H9 (cell line): ENCODE data around the gene KCNIP1. TPM values are rescaled to one million over a fixed set of nuclear protein-coding genes. Genes with fewer than 3 reads are reported as not detected.

Source experiments
- DNase-seq: peaks from one replicate; pipeline ENCODE4 v3.0.0-alpha.2; 2017
- H2AFZ ChIP-seq: one replicate; pipeline ENCODE4 v1.6.1; 2013; ENCODE audit warnings: mild to moderate bottlenecking, low read length, control low read depth, moderate library complexity
- H2AK5ac ChIP-seq: 2 replicates; pipeline ENCODE4 v1.6.1; 2013; ENCODE audit warnings: low read length, control low read depth, mixed read lengths; ENCODE audit not compliant: insufficient read length
- H2BK120ac ChIP-seq: one replicate; pipeline ENCODE4 v1.6.1; 2013; ENCODE audit warnings: low read depth, mild to moderate bottlenecking, low read length, control low read depth, inconsistent platforms; ENCODE audit not compliant: poor library complexity, severe bottlenecking
- H2BK12ac ChIP-seq: 2 replicates; pipeline ENCODE4 v1.6.1; 2013; ENCODE audit warnings: low read length, control low read depth, mixed read lengths, low read depth; ENCODE audit not compliant: insufficient read length
- H2BK15ac ChIP-seq: 2 replicates; pipeline ENCODE4 v1.6.1; 2013; ENCODE audit warnings: low read depth, low read length, control low read depth
- H2BK20ac ChIP-seq: one replicate; pipeline ENCODE4 v1.6.1; 2013; ENCODE audit warnings: low read depth, mild to moderate bottlenecking, low read length, control low read depth, inconsistent platforms; ENCODE audit not compliant: poor library complexity, severe bottlenecking
- H2BK5ac ChIP-seq: 2 replicates; pipeline ENCODE4 v1.6.1; 2013; ENCODE audit warnings: low read length, control low read depth, mixed read lengths; ENCODE audit not compliant: insufficient read length
- H3K14ac ChIP-seq: 2 replicates; pipeline ENCODE4 v1.6.1; 2013; ENCODE audit warnings: low read length, control low read depth; ENCODE audit not compliant: insufficient read depth
- H3K18ac ChIP-seq: 2 replicates; pipeline ENCODE4 v1.6.1; 2013; ENCODE audit warnings: low read depth, mild to moderate bottlenecking, mixed read lengths, low read length, control low read depth; ENCODE audit not compliant: insufficient read length
- H3K23ac ChIP-seq: 2 replicates; pipeline ENCODE4 v1.6.1; 2013; ENCODE audit warnings: low read length, control low read depth, mixed read lengths, low read depth; ENCODE audit not compliant: insufficient read length
- H3K23me2 ChIP-seq: 2 replicates; pipeline ENCODE4 v1.6.1; 2013; ENCODE audit warnings: low read depth, mild to moderate bottlenecking, mixed read lengths, low read length, control low read depth; ENCODE audit not compliant: insufficient read length, poor library complexity, severe bottlenecking
- H3K27ac ChIP-seq: 2 replicates; pipeline ENCODE4 v1.5.1; 2013; ENCODE audit warnings: low read length, control low read depth, mixed read lengths, low read depth; ENCODE audit not compliant: insufficient read length
- H3K27me3 ChIP-seq: 2 replicates; pipeline ENCODE4 v1.6.1; 2013; ENCODE audit warnings: low read length, control low read depth, inconsistent platforms; ENCODE audit not compliant: insufficient read depth
- H3K4ac ChIP-seq: 2 replicates; pipeline ENCODE4 v1.6.1; 2013; ENCODE audit warnings: low read depth, mild to moderate bottlenecking, control low read depth, inconsistent platforms, low read length, moderate library complexity
- H3K4me1 ChIP-seq: 2 replicates; pipeline ENCODE4 v1.6.1; 2013; ENCODE audit warnings: low read length, control low read depth, inconsistent platforms; ENCODE audit not compliant: insufficient read depth
- H3K4me2 ChIP-seq: 2 replicates; pipeline ENCODE4 v1.6.1; 2013; ENCODE audit warnings: low read length, control low read depth, mixed read lengths; ENCODE audit not compliant: insufficient read length, insufficient read depth
- H3K56ac ChIP-seq: 2 replicates; pipeline ENCODE4 v1.6.1; 2013; ENCODE audit warnings: low read depth, mild to moderate bottlenecking, mixed read lengths, low read length, control low read depth; ENCODE audit not compliant: insufficient read length
- H3K79me1 ChIP-seq: 2 replicates; pipeline ENCODE4 v1.6.1; 2013; ENCODE audit warnings: low read depth, mild to moderate bottlenecking, moderate library complexity, low read length, control low read depth, inconsistent platforms; ENCODE audit not compliant: insufficient read depth, poor library complexity, severe bottlenecking
- H3K79me2 ChIP-seq: 2 replicates; pipeline ENCODE4 v1.6.1; 2013; ENCODE audit warnings: low read length, control low read depth, inconsistent platforms; ENCODE audit not compliant: insufficient read depth
- H3K9ac ChIP-seq: 2 replicates; pipeline ENCODE4 v1.6.1; 2013; ENCODE audit warnings: low read length, control low read depth, mixed read lengths; ENCODE audit not compliant: insufficient read length; ENCODE audit errors: extremely low read depth
- H3K9me3 ChIP-seq: one replicate; pipeline ENCODE4 v1.6.1; 2013; ENCODE audit warnings: low read depth, low read length, inconsistent platforms; ENCODE audit not compliant: control insufficient read depth
- H3T11ph ChIP-seq: one replicate; pipeline ENCODE4 v1.6.1; 2013; ENCODE audit warnings: mild to moderate bottlenecking, low read length, control low read depth, inconsistent platforms
- H4K20me1 ChIP-seq: one replicate; pipeline ENCODE4 v1.6.1; 2013; ENCODE audit not compliant: control insufficient read depth, insufficient read length, insufficient read depth
- H4K5ac ChIP-seq: 2 replicates; pipeline ENCODE4 v1.6.1; 2013; ENCODE audit warnings: low read depth, mild to moderate bottlenecking, mixed read lengths, low read length, control low read depth; ENCODE audit not compliant: insufficient read length
- H4K8ac ChIP-seq: replicated peaks from 2 replicates; pipeline ENCODE4 v1.6.1; 2013; ENCODE audit warnings: low read length, control low read depth, mixed read lengths, low read depth; ENCODE audit not compliant: insufficient read length
- H4K91ac ChIP-seq: 2 replicates; pipeline ENCODE4 v1.6.1; 2013; ENCODE audit warnings: low read depth, mild to moderate bottlenecking, moderate library complexity, mixed read lengths, low read length, control low read depth; ENCODE audit not compliant: insufficient read length
- H3K27ac Mint-ChIP-seq, 3 experiments: 2 replicates in 2 of 3; 3 replicates in 1 of 3; pipeline ENCODE4 v1.8.0; 2020 to 2021; ENCODE audit warnings: mixed read lengths in 3 of 3, mild to moderate bottlenecking in 1 of 3, moderate library complexity in 1 of 3
- H3K27me3 Mint-ChIP-seq: 2 replicates; pipeline ENCODE4 v1.8.0; 2021; ENCODE audit warnings: low read depth, mild to moderate bottlenecking, moderate library complexity, mixed read lengths
- H3K36me3 Mint-ChIP-seq, 3 experiments: 2 replicates in 2 of 3; 3 replicates in 1 of 3; pipeline ENCODE4 v1.8.0; 2020 to 2021; ENCODE audit warnings: low read depth in 3 of 3, mixed read lengths in 3 of 3; ENCODE audit not compliant: insufficient read depth in 1 of 3
- H3K4me1 Mint-ChIP-seq, 2 experiments: 2 replicates each; pipeline ENCODE4 v1.8.0; 2020; ENCODE audit warnings: mixed read lengths in 2 of 2
- H3K4me3 Mint-ChIP-seq, 2 experiments: 2 replicates in 1 of 2; 3 replicates in 1 of 2; pipeline ENCODE4 v1.8.0; 2020 to 2021; ENCODE audit warnings: mild to moderate bottlenecking in 2 of 2, mixed read lengths in 2 of 2, moderate library complexity in 1 of 2
- H3K9me3 Mint-ChIP-seq, 2 experiments: 2 replicates in 1 of 2; 3 replicates in 1 of 2; pipeline ENCODE4 v1.8.0; 2020; ENCODE audit warnings: mild to moderate bottlenecking in 2 of 2, mixed read lengths in 2 of 2, moderate library complexity in 1 of 2
- WGBS: extraction: QIAGEN DNeasy Blood & Tissue Kit; methylation state at CpG from one replicate; pipeline ENCODE4 v1.1.7; 2013; ENCODE audit warnings: missing lambda C conversion rate, low lambda C conversion rate, mixed read lengths; ENCODE audit not compliant: insufficient read length; ENCODE audit errors: extremely low coverage; 5-methylcytosine and 5-hydroxymethylcytosine counted together
- total RNA-seq: library from RNA; stranded (reverse); gene quantifications from 2 replicates; pipeline ENCODE4 v1.2.1, GENCODE V29; 2021
- TF ChIP-seq, protein P1 (sequence below): fragments of 200-600 bp; sonication (generic); conservative IDR thresholded peaks from 3 replicates; pipeline ENCODE4 v1.8.0; 2021; ENCODE audit warnings: antibody characterized with exemption, mild to moderate bottlenecking

KCNIP1 gene
- total RNA-seq, 1 experiment from 2014 or later: 0.63 TPM

GRCh38 chr5:170491479-170491878 lies 12.3 kb upstream of the KCNIP1 start:
- no peak overlapping the region for H3K27ac Mint-ChIP-seq
- WGBS: no CpG with 5 or more reads among the region's 5 CpGs

More at GRCh38 chr5:170491479-170491878, 12.3 kb upstream of the KCNIP1 start:
- Histone ChIP-seq H3K4ac (no peak overlapping the region), H4K20me1 (no peaks in the 10 kb centered on the region), H2AFZ (no peak overlapping the region), H3K79me2 (no peaks in the 10 kb centered on the region), H3K18ac (no peak overlapping the region), H3K79me1 (no peaks in the 10 kb centered on the region), H3K4me2 (no peak overlapping the region), H3K4me1 (no peaks in the 10 kb centered on the region), H4K91ac (no peak overlapping the region), H3K23me2 (no peaks in the 10 kb centered on the region), H3K14ac (no peak overlapping the region), H2BK15ac (no peak overlapping the region), H3K27ac (no peak overlapping the region), H3K9ac (no peak overlapping the region), H4K5ac (no peak overlapping the region), H2BK120ac (no peak overlapping the region), H4K8ac (no peak overlapping the region), H3T11ph (no peak overlapping the region), H2BK20ac (no peak overlapping the region), H3K23ac (no peak overlapping the region), H2AK5ac (no peak overlapping the region), H3K9me3 (no peaks in the 10 kb centered on the region), H2BK12ac (no peak overlapping the region), H3K56ac (no peak overlapping the region), H2BK5ac (no peak overlapping the region), H3K27me3 (no peaks in the 10 kb centered on the region)
- TF ChIP-seq, protein P1, sequence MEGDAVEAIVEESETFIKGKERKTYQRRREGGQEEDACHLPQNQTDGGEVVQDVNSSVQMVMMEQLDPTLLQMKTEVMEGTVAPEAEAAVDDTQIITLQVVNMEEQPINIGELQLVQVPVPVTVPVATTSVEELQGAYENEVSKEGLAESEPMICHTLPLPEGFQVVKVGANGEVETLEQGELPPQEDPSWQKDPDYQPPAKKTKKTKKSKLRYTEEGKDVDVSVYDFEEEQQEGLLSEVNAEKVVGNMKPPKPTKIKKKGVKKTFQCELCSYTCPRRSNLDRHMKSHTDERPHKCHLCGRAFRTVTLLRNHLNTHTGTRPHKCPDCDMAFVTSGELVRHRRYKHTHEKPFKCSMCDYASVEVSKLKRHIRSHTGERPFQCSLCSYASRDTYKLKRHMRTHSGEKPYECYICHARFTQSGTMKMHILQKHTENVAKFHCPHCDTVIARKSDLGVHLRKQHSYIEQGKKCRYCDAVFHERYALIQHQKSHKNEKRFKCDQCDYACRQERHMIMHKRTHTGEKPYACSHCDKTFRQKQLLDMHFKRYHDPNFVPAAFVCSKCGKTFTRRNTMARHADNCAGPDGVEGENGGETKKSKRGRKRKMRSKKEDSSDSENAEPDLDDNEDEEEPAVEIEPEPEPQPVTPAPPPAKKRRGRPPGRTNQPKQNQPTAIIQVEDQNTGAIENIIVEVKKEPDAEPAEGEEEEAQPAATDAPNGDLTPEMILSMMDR: no peak
- H3K27me3 Mint-ChIP-seq: peaks cover 9% of the 10 kb centered on the region
- H3K36me3 Mint-ChIP-seq: no peaks in the 10 kb centered on the region
- no peak overlapping the region for H3K4me3 Mint-ChIP-seq
- peaks cover 5 to 13% of the 10 kb centered on the region in 2 experiments; a peak in 3 of 4 replicates for H3K4me1 Mint-ChIP-seq
- H3K9me3 Mint-ChIP-seq: no peaks in the 10 kb centered on the region
- DNase-seq: no peak
